Suprapubic skin (tissue), 4 donors: ENCODE data around the gene HOXA6.

ENCODE experiments used
- CTCF ChIP-seq, 2 donors: fragments of 200-600 bp in 1 of 2; fragments of 450-650 bp in 1 of 2; sonication (generic) in 1 of 2; IDR thresholded peaks; one replicate each; pipeline ENCODE4 v1.5.1; 2016 to 2019; ENCODE audit warnings: antibody characterized with exemption in 2 of 2, mild to moderate bottlenecking in 1 of 2, moderate library complexity in 1 of 2
- POLR2A ChIP-seq, 2 donors: fragments of 450-650 bp; IDR thresholded peaks; one replicate each; pipeline ENCODE4 v1.6.1; 2017; ENCODE audit warnings: antibody characterized with exemption in 2 of 2, mild to moderate bottlenecking in 2 of 2, moderate library complexity in 2 of 2
- POLR2AphosphoS5 ChIP-seq, 3 donors: sonication (generic); formaldehyde crosslinking; IDR thresholded peaks; one replicate each; pipeline ENCODE4 v1.6.1; 2017; ENCODE audit warnings: antibody characterized with exemption in 3 of 3

DNA sequence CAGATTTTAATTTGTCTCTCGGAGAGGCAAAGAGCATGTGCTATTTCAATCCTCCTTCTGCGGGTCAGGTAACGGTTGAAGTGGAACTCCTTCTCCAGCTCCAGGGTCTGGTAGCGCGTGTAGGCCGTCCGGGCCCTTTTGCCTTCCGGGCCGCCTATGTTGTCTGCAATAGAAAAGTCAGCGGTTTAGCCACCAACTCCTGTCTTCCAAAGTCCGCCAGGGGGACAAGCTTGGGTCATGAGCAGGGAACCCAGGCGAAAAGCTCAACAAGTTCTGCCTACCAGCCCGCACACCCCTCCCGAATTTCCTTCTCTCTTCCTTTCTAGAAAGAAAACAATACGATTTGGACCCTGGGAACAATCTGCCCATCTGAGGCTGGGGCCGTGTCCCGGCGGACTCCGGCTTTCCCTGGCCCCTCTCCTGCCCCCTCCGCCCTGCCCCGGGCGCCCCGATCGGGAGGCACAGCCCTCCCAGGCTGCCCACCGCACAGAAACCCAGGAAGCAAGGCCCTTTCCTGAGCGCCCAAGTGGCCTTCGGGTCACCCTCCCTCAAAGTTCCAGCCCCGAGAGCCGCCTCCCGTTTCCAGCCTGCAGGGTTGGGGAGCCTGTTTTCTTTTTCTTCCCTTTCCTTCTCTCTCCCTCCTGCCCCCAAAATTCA, 5.5 kb downstream of the HOXA6 start:
- no peak for TF ChIP-seq CTCF (IDR thresholded peaks at IDR 0.05)
- TF ChIP-seq POLR2A (IDR thresholded peaks at IDR 0.05) = no peak
- TF ChIP-seq POLR2AphosphoS5 (IDR thresholded peaks at IDR 0.05) = no peak
